ENCODE data around the gene TEN1.

- TF ChIP-seq EZH2 (optimal IDR thresholded peaks at IDR 0.05; ENCODE audit: low read depth, low read length) (no peak), EZH2phosphoT487 (IDR thresholded peaks at IDR 0.05; ENCODE audit: low read length) (no peak)
Measured at GRCh38 chr17:76005263-76006149, 26.5 kb downstream of the TEN1 start.

Data from MM.1S (cell line).